Astrocyte (in vitro differentiated cells and primary cell): ENCODE data around the gene RAPGEF5.

ENCODE experiments used
- CTCF ChIP-seq: IDR thresholded peaks from 2 replicates; pipeline ENCODE4 v1.5.1; 2011; ENCODE audit warnings: low read depth, mild to moderate bottlenecking, inconsistent platforms, low read length, moderate library complexity; ENCODE audit not compliant: insufficient read depth
- EZH2 ChIP-seq: IDR thresholded peaks from 2 replicates; pipeline ENCODE4 v1.6.1; 2012; ENCODE audit warnings: mild to moderate bottlenecking, low read length, inconsistent platforms; ENCODE audit not compliant: insufficient read depth

DNA sequence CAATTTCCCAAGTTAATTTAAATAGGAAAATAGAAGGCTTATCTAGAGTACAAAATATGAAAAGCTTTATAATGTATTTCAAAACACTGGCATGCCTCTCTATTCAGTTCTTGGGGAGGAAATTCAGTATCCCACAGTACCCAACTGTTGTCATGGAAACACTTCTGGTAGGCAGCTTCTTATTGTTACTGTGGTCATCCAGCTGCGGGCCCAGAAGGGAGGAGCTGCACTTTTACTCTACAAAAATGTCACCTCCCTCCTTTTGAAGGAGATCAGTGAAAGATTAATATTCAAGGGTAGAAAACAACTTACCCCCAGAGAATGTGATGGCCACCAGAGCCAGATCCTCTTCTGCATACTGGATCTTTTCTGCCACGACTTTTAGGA, 202.8 kb downstream of the RAPGEF5 start:
- no peak for TF ChIP-seq CTCF
- no peak for TF ChIP-seq EZH2
